CD4-positive, alpha-beta T cell (primary cell): Measurements from ENCODE around the gene FBXO15. TPM values are rescaled to one million over a fixed set of nuclear protein-coding genes. Genes with fewer than 3 reads are reported as not detected.

ENCODE experiments used
- ATAC-seq: fragments of 200-7000 bp; cut with Tn5 transposase; one replicate; pipeline ENCODE4 v1.10.0; 2022; ENCODE audit warnings: mild to moderate bottlenecking; ENCODE audit not compliant: poor library complexity
- CTCF ChIA-PET: fragments of 350-600 bp; sonication (Branson Sonifier 250); formaldehyde crosslinking; loops from one replicate; lab custom pipeline; 2021; ENCODE audit warnings: antibody characterized with exemption, inconsistent platforms; lab: Charles Lee
- POLR2A ChIA-PET: fragments of 350-600 bp; sonication (Branson Sonifier 250); formaldehyde crosslinking; loops from one replicate; lab custom pipeline; 2021; ENCODE audit warnings: antibody characterized with exemption, inconsistent platforms; lab: Charles Lee
- DNase-seq, 14 experiments: peaks; one replicate each; pipeline ENCODE4 v3.0.0-alpha.2; 2013 to 2020; ENCODE audit warnings: mixed read lengths in 2 of 14
- H3K27ac ChIP-seq, 2 donors: one replicate each; pipeline versions ENCODE4 v1.5.1 to v1.7.0; 2013; ENCODE audit warnings: low read length in 2 of 2, low read depth in 1 of 2, mild to moderate bottlenecking in 1 of 2
- H3K27me3 ChIP-seq, 2 experiments: 1 replicate in 1 of 2; 2 replicates in 1 of 2; pipeline versions ENCODE4 v1.6.1 to v1.7.0; 2013; ENCODE audit warnings: low read length in 2 of 2, control low read depth in 1 of 2, mild to moderate bottlenecking in 1 of 2, moderate library complexity in 1 of 2; ENCODE audit not compliant: insufficient read depth in 2 of 2, control insufficient read depth in 1 of 2
- H3K36me3 ChIP-seq: one replicate; pipeline ENCODE4 v1.6.1; 2013; ENCODE audit warnings: low read length, control low read depth; ENCODE audit not compliant: insufficient read depth
- H3K4me1 ChIP-seq: one replicate; pipeline ENCODE4 v1.6.1; 2013; ENCODE audit warnings: low read length, control low read depth; ENCODE audit not compliant: insufficient read depth
- H3K4me3 ChIP-seq: one replicate; pipeline ENCODE4 v1.5.1; 2013; ENCODE audit warnings: mild to moderate bottlenecking, low read length, moderate library complexity
- H3K9me3 ChIP-seq, 2 experiments: 1 replicate in 1 of 2; 2 replicates in 1 of 2; pipeline versions ENCODE4 v1.6.1 to v1.7.0; 2013; ENCODE audit warnings: low read length in 2 of 2, mild to moderate bottlenecking in 2 of 2, control low read depth in 1 of 2, moderate library complexity in 1 of 2; ENCODE audit not compliant: control insufficient read depth in 1 of 2, insufficient read depth in 1 of 2
- H3K27ac Mint-ChIP-seq: one replicate; pipeline ENCODE4 v1.8.0; 2020; ENCODE audit warnings: mixed read lengths
- H3K27me3 Mint-ChIP-seq: one replicate; pipeline ENCODE4 v1.8.0; 2021; ENCODE audit warnings: mixed read lengths
- H3K36me3 Mint-ChIP-seq: one replicate; pipeline ENCODE4 v1.8.0; 2021; ENCODE audit warnings: low read depth, mixed read lengths
- H3K4me1 Mint-ChIP-seq: one replicate; pipeline ENCODE4 v1.8.0; 2021; ENCODE audit warnings: low read depth, mixed read lengths
- H3K4me3 Mint-ChIP-seq: one replicate; pipeline ENCODE4 v1.8.0; 2020; ENCODE audit warnings: mild to moderate bottlenecking, mixed read lengths
- H3K9me3 Mint-ChIP-seq: one replicate; pipeline ENCODE4 v1.8.0; 2020; ENCODE audit warnings: mixed read lengths
- intact Hi-C, 2 experiments: fragments of 100-400 bp; cut with DNase I in 1 of 2; cut with micrococcal nuclease in 1 of 2; formaldehyde crosslinking; loops; one replicate each; pipeline versions ENCODE4 v1.15.1 to v1.9.0; 2023 to 2025; cut with DNase I, micrococcal nuclease
- total RNA-seq, 174 experiments: library from RNA in 2 of 174; stranded (reverse) in 2 of 174; gene quantifications; one replicate each; pipeline ENCODE4 v1.2.3 and lab custom pipeline; 2021 to 2026
- TF ChIP-seq, protein P1 (sequence below): fragments of 200-600 bp; IDR thresholded peaks from one replicate; pipeline ENCODE4 v1.8.0; 2022; ENCODE audit warnings: antibody characterized with exemption, mild to moderate bottlenecking

Gene FBXO15
- total RNA-seq, 2 experiments from 2014 or later, result 0.58 to 1.0 TPM

DNA sequence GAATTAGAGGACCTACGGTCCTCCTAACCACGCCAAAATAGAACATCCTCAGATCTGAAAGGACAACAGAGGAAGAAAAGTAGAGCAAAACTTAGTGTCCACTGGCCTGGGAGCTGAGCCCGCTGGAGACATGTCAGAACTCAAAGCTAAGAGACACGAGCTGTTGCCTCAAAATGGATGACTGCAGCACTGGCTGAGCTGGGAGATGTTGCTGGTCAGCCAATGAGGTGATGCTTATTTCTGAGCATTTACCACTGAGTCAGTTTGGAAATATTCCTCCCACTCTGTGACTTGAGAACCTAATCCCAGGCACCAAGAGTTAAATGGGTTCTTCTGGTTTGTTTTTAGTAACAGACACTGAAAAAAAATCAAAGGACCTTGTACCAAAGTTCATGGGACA is 32.6 kb downstream of the FBXO15 start:
- Histone ChIP-seq H3K4me1 (no peaks in the 10 kb centered on the region), H3K4me3 (no peak overlapping the region), H3K9me3 (no peaks in the 10 kb centered on the region), H3K27me3 (no peaks in the 10 kb centered on the region), H3K27ac (no peak overlapping the region), H3K36me3 (no peaks in the 10 kb centered on the region)
- POLR2A ChIA-PET, result no interaction called here
- no peaks in the 10 kb centered on the region for H3K27me3 Mint-ChIP-seq
- intact Hi-C loops, result loop anchor here (5.0 kb wide), 2 partner anchors 33 to 1353 kb away; no protein-coding TSS in a partner anchor
- CTCF ChIA-PET, result interaction anchor here (0.9 kb wide), 1 partner anchor 33 kb away, joined by 3 read pairs; no protein-coding TSS in a partner anchor
- no peak overlapping the region for H3K4me3 Mint-ChIP-seq
- ATAC-seq, result no peak
- no peak for DNase-seq
- no peak overlapping the region for H3K27ac Mint-ChIP-seq
- peaks cover 9% of the 10 kb centered on the region for H3K9me3 Mint-ChIP-seq
- H3K36me3 Mint-ChIP-seq, result peaks cover 8% of the 10 kb centered on the region
- TF ChIP-seq, protein P1, sequence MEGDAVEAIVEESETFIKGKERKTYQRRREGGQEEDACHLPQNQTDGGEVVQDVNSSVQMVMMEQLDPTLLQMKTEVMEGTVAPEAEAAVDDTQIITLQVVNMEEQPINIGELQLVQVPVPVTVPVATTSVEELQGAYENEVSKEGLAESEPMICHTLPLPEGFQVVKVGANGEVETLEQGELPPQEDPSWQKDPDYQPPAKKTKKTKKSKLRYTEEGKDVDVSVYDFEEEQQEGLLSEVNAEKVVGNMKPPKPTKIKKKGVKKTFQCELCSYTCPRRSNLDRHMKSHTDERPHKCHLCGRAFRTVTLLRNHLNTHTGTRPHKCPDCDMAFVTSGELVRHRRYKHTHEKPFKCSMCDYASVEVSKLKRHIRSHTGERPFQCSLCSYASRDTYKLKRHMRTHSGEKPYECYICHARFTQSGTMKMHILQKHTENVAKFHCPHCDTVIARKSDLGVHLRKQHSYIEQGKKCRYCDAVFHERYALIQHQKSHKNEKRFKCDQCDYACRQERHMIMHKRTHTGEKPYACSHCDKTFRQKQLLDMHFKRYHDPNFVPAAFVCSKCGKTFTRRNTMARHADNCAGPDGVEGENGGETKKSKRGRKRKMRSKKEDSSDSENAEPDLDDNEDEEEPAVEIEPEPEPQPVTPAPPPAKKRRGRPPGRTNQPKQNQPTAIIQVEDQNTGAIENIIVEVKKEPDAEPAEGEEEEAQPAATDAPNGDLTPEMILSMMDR, result no peak
- H3K4me1 Mint-ChIP-seq, result peaks cover 5% of the 10 kb centered on the region

DNA sequence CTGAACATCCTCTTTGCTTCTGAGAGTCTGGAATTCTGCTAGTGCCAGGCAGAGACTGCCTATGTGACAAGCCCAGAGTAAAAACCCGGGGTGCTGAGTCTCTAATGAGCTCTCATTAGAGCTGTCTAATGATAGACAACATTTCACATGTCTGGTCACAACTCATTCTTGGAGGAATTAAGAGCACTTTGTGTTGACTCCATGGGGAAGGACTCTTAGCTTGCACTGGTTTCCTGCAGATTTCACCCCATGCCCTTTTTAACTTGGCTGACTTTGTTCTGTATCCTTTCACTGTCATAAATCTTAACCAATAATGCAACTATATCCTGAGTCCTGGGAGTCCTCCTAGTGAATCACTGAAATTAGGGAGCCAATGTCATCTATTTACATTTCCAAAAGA is 33.5 kb downstream of the FBXO15 start:
- Histone ChIP-seq H3K36me3 (no peaks in the 10 kb centered on the region), H3K4me3 (no peak overlapping the region), H3K9me3 (no peaks in the 10 kb centered on the region), H3K27me3 (no peaks in the 10 kb centered on the region), H3K27ac (no peak overlapping the region), H3K4me1 (no peaks in the 10 kb centered on the region)
- Mint-ChIP-seq H3K27ac (no peak overlapping the region), H3K27me3 (no peaks in the 10 kb centered on the region), H3K4me3 (no peak overlapping the region), H3K36me3 (peaks cover 13% of the 10 kb centered on the region), H3K9me3 (peaks cover 9% of the 10 kb centered on the region), H3K4me1 (peaks cover 6% of the 10 kb centered on the region)
- intact Hi-C loops, result no loop called here
- DNase-seq, result no peak
- TF ChIP-seq, protein P1, result no peak
- ATAC-seq, result no peak
- POLR2A ChIA-PET, result no interaction called here
- CTCF ChIA-PET, result interaction anchor here (1.4 kb wide), 1 partner anchor 31 kb away, joined by 4 read pairs; no protein-coding TSS in a partner anchor

DNA sequence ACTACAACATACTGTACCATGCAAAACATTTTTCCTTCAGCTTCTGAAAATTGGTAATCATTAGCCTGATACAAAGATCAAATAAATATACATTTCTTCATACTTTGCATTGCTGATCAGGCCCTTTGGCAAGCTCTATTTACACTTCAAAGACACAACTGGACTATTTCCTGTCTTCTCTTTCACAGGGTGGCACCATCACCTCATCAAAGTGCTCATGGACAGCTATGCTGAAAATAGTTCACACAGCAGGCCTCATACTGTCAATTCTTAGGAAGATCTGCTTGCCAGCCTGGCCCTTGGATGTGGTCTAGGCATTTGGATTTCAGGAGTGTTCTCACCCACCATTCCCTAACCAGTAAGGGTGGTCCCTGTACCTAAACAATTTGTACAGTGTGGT is 33.9 kb downstream of the FBXO15 start:
- Mint-ChIP-seq H3K36me3 (peaks cover 17% of the 10 kb centered on the region), H3K27ac (no peak overlapping the region), H3K4me3 (no peak overlapping the region), H3K27me3 (no peaks in the 10 kb centered on the region), H3K9me3 (peaks cover 12% of the 10 kb centered on the region), H3K4me1 (peaks cover 10% of the 10 kb centered on the region)
- H3K9me3 ChIP-seq, result peaks cover 0 to 1% of the 10 kb centered on the region in 2 experiments
- H3K27ac ChIP-seq, result no peak overlapping the region
- CTCF ChIA-PET, result interaction anchor here (1.4 kb wide), 1 partner anchor 31 kb away, joined by 4 read pairs; no protein-coding TSS in a partner anchor
- no peaks in the 10 kb centered on the region for H3K36me3 ChIP-seq
- TF ChIP-seq, protein P1, result no peak
- POLR2A ChIA-PET, result no interaction called here
- intact Hi-C loops, result no loop called here
- no peaks in the 10 kb centered on the region for H3K4me1 ChIP-seq
- no peak overlapping the region for H3K4me3 ChIP-seq
- no peak for ATAC-seq
- no peaks in the 10 kb centered on the region for H3K27me3 ChIP-seq
- DNase-seq, result peak in 1 of 14 experiments; percentile 5
